ENCODE data around the gene MRGPRX2.

The MRGPRX2 gene

DNA sequence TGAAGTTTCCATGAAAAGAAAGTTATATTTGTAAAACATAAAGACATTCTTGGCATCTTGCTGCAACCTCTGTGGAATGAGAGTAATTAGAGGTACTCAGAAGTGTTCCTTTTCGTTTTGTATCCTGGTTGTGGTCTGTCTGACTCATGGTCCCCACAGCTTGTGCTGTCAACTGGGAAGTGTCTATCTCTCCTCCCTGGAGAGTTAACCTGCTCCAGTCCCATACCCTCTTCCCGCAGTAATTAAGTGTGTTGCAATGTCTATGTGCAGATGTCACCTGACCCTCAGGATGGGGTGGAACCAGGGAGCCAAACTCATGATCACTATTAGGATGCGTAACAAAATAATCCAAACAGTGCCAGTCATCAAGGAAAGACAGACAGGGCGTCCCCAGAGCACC, 33.5 kb upstream of the MRGPRX2 start:
- no peaks in the 10 kb centered on the region for H3K36me3 ChIP-seq

DNA sequence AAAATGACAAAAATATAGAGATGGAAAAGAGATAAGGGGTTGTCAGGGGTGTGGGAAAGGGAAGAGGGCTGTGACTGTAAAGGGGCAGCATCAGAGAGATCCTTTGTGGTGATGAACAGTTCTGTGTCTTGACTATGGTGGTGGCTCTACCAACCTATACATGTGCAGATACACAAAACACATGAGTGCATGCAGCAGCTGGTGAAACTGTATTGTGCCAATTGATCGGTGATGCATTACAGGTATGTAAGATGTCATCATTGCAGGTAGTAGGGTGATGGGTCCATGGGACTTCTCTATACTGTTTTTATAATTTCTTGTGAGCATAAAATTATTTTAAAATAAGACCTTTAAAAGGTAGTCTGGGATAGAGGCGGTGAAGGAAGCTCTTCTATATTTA, 32.3 kb upstream of the MRGPRX2 start:
- TF ChIP-seq Cebpa-rat (IDR thresholded peaks at IDR 0.05), result no peak
- peaks cover 0 to 10% (median 2%) of the 10 kb centered on the region in 10 experiments; a peak in 7 of 20 replicates for H3K4me1 ChIP-seq
- H3K27me3 ChIP-seq, result no peaks in the 10 kb centered on the region
- H3K27ac ChIP-seq, result no peak overlapping the region
- H3K9ac ChIP-seq, result no peak overlapping the region
- H3K4me2 ChIP-seq, result no peak overlapping the region
- H3K9me3 ChIP-seq (replicated peaks in 1 of 11), result 0 out of 22 replicates have a peak, but pooled peaks cover 0 to 7% (median 0%) of the 10 kb centered on the region in 11 experiments
- no peak overlapping the region for H3K4me3 ChIP-seq
- H3K36me3 ChIP-seq, result no peaks in the 10 kb centered on the region
- H4K20me1 ChIP-seq, result no peaks in the 10 kb centered on the region

More for the DNA sequence above, 33.5 kb upstream of the MRGPRX2 start:
- Histone ChIP-seq H3K4me2 (peak overlapping the region in 3 of 11 experiments; percentile 12 to 21 (median 12); a peak in 1 of 22 replicates), H3K9me3 (replicated peaks in 1 of 11) (0 out of 22 replicates have a peak, but pooled peaks cover 0 to 2% (median 0%) of the 10 kb centered on the region in 11 experiments), H3K4me1 (peaks cover 0 to 10% (median 2%) of the 10 kb centered on the region in 10 experiments; a peak in 7 of 20 replicates), H3K27me3 (no peaks in the 10 kb centered on the region), H3K27ac (no peak overlapping the region), H3K9ac (no peak overlapping the region), H3K4me3 (no peak overlapping the region), H4K20me1 (no peaks in the 10 kb centered on the region)
- peak in 1 of 11 experiments; percentile 13; a peak in 1 of 22 replicates for TF ChIP-seq Cebpa-rat (IDR thresholded peaks at IDR 0.05)

DNA sequence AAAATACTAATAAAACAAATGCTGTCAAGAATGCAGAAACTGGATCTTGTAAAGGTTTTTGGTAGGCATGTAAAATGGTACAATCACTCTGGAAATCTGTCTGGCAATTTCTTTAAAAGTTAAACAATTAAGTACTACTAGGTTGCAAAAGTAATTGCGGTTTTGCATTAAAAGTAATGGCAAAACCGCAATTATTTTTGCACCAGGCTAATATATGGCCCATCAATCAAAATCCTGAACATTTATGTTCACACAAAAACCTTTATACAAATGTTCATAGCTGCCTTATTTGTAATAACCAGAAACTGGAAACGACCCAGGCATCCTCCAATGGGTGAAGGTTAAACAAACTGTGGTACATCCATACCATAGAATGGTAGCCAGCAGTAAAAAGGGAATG, 31.8 kb upstream of the MRGPRX2 start:
- H3K4me2 ChIP-seq, result no peak overlapping the region

DNA sequence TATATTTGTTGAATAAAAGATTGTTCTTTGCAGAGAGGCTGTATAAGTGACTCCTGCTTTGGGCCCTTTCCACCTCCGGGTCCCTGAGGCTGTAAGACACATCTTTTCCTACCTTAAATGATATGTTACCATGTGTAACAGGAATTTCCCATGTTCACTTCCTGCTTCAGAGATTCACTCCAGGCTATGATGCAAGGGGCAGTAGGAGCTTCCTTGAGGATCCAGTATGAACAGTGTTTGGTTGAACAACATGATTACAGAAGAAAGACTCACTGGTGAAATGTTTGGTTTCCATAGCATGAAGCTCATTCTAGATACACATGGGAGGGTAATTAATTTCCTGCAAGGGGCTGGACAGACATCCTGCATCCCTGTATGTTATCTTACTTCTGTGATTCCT, 30.8 kb upstream of the MRGPRX2 start:
- no peaks in the 10 kb centered on the region for H3K36me3 ChIP-seq
- H4K20me1 ChIP-seq, result no peaks in the 10 kb centered on the region
- peaks cover 0 to 10% (median 2%) of the 10 kb centered on the region in 10 experiments; a peak in 7 of 20 replicates for H3K4me1 ChIP-seq
- no peaks in the 10 kb centered on the region for H3K27me3 ChIP-seq
- no peak overlapping the region for H3K27ac ChIP-seq
- no peak overlapping the region for H3K4me2 ChIP-seq
- H3K9me3 ChIP-seq (replicated peaks in 1 of 11), result peaks cover 0 to 7% (median 0%) of the 10 kb centered on the region in 11 experiments; a peak in 1 of 22 replicates
- H3K4me3 ChIP-seq, result no peak overlapping the region
- no peak for TF ChIP-seq Cebpa-rat (IDR thresholded peaks at IDR 0.05)
- no peak overlapping the region for H3K9ac ChIP-seq

More for the DNA sequence above, 31.8 kb upstream of the MRGPRX2 start:
- H3K27ac ChIP-seq, result no peak overlapping the region
- no peaks in the 10 kb centered on the region for H3K36me3 ChIP-seq
- H3K4me3 ChIP-seq, result no peak overlapping the region
- H3K27me3 ChIP-seq, result no peaks in the 10 kb centered on the region
- H3K9ac ChIP-seq, result no peak overlapping the region
- TF ChIP-seq Cebpa-rat (IDR thresholded peaks at IDR 0.05), result no peak
- H3K4me1 ChIP-seq, result peaks cover 0 to 10% (median 2%) of the 10 kb centered on the region in 10 experiments; a peak in 7 of 20 replicates
- 0 out of 22 replicates have a peak, but pooled peaks cover 0 to 7% (median 0%) of the 10 kb centered on the region in 11 experiments for H3K9me3 ChIP-seq (replicated peaks in 1 of 11)
- H4K20me1 ChIP-seq, result no peaks in the 10 kb centered on the region

DNA sequence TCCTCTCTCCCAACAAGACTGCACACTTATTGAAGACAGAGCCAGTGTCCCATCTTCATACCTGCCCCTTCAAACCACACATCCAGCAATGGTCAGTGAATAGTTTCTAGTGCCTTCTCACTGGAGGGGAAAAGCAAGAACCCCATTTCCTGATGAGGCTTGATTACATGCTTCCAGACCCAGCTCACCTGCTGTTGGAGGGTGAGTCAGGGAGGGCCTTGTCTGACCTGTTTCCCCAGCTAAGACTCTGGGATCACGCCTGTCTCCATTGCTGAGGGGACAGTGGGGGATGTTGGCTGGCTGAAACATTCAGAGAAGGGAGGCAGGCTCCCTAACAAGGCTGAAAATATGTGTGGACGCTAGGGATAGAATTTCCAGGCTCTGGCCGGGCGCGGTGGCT, 28.9 kb upstream of the MRGPRX2 start:
- Histone ChIP-seq H3K9ac (no peak overlapping the region), H3K4me1 (peaks cover 0 to 10% (median 2%) of the 10 kb centered on the region in 10 experiments; a peak in 7 of 20 replicates), H3K9me3 (replicated peaks in 1 of 11) (peaks cover 0 to 7% (median 0%) of the 10 kb centered on the region in 11 experiments; a peak in 1 of 22 replicates), H3K4me2 (no peak overlapping the region), H3K36me3 (no peaks in the 10 kb centered on the region), H3K27me3 (no peaks in the 10 kb centered on the region), H3K27ac (no peak overlapping the region), H4K20me1 (no peaks in the 10 kb centered on the region), H3K4me3 (no peak overlapping the region)
- TF ChIP-seq Cebpa-rat (IDR thresholded peaks at IDR 0.05), result no peak

DNA sequence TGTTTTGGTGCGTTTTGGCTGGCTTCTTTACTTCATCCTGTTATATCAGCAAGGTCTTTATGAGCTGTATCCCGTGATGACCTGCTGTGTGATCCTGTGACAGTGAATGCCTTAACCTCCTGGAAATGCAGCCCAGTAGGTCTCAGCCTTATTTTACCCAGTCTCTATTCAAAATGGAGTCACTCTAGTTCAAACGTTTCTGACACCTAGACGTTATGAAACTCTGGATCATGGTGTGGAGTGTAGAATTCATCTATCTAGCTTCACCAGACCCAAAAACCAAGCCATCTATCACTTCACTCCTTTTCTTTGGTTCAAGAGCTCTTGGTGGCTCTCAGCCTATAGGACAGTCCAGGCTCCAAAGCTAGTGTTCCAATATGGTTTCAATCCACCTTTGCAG, 28.3 kb upstream of the MRGPRX2 start:
- TF ChIP-seq Cebpa-rat (IDR thresholded peaks at IDR 0.05), result no peak
- no peak overlapping the region for H3K4me2 ChIP-seq
- no peaks in the 10 kb centered on the region for H4K20me1 ChIP-seq
- H3K27me3 ChIP-seq, result no peaks in the 10 kb centered on the region
- H3K4me3 ChIP-seq, result no peak overlapping the region
- H3K36me3 ChIP-seq, result no peaks in the 10 kb centered on the region
- H3K27ac ChIP-seq, result no peak overlapping the region
- peaks cover 0 to 6% (median under 1%) of the 10 kb centered on the region in 10 experiments; a peak in 4 of 20 replicates for H3K4me1 ChIP-seq
- no peak overlapping the region for H3K9ac ChIP-seq
- H3K9me3 ChIP-seq (replicated peaks in 1 of 11), result peaks cover 0 to 7% (median 0%) of the 10 kb centered on the region in 11 experiments; a peak in 1 of 22 replicates

DNA sequence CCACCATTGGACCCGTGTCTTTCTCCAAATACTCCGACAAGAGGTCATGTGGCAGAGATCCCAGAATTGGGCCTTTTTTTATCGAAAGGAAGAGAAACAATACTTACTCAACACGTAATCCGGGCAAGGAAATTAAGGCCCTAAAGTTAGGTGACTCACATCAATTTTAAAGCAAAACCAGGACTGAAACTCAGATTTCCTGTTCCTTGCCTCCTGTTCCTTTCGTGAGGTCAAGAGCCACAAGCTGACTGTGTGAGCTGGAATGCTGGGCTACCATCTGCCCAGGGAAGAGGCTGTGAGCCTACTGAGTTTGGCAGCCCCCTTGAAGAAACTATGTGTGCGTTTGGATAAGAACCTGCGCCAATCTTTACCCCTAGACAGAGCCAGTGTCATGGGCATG, 27.1 kb upstream of the MRGPRX2 start:
- no peak for TF ChIP-seq Cebpa-rat (IDR thresholded peaks at IDR 0.05)
- Histone ChIP-seq H4K20me1 (no peaks in the 10 kb centered on the region), H3K4me3 (no peak overlapping the region), H3K27me3 (no peaks in the 10 kb centered on the region), H3K4me2 (no peak overlapping the region), H3K9me3 (replicated peaks in 1 of 11) (peaks cover 0 to 7% (median 0%) of the 10 kb centered on the region in 11 experiments; a peak in 1 of 22 replicates), H3K4me1 (peaks cover 0 to 6% (median 0%) of the 10 kb centered on the region in 10 experiments; a peak in 1 of 20 replicates), H3K27ac (no peak overlapping the region), H3K36me3 (no peaks in the 10 kb centered on the region), H3K9ac (no peak overlapping the region)

DNA sequence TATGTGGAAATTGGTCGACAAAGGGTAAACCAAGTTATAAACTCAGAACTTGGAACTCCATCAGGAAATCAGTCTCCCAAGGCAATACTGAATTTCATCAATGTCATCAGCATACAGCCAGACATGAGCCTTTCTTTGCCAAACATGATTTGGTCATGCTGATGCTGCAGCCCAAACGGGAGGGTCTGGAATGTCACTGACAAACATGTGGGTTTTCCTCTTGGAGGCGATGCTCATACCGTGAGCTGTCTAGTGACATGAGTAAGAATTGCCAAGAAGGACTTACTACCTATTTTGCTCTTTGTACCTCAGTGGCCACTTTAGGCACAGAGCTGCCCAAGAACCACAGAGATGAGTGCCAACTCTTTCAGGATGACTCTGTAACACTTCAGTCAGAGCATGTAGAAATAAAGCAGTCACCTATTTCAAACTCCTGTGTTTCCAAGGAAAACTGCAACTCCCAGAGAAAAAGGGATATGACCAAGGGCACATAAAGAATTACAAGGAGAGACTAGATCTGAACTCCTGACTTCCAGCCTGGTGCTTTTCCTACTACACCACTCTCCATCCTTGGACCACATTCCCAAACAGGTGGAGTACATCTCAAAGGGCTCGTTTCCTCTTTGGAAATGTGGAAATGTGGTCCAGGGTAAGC, 24.3 kb upstream of the MRGPRX2 start:
- Histone ChIP-seq H3K4me2 (no peak overlapping the region), H3K27me3 (no peaks in the 10 kb centered on the region), H3K4me1 (no peaks in the 10 kb centered on the region), H3K4me3 (no peak overlapping the region), H3K9ac (no peak overlapping the region), H3K9me3 (replicated peaks in 1 of 11) (peaks cover 0 to 7% (median 0%) of the 10 kb centered on the region in 11 experiments; a peak in 1 of 22 replicates), H3K27ac (no peak overlapping the region), H3K36me3 (no peaks in the 10 kb centered on the region), H4K20me1 (no peaks in the 10 kb centered on the region)
- TF ChIP-seq Cebpa-rat (IDR thresholded peaks at IDR 0.05), result no peak

DNA sequence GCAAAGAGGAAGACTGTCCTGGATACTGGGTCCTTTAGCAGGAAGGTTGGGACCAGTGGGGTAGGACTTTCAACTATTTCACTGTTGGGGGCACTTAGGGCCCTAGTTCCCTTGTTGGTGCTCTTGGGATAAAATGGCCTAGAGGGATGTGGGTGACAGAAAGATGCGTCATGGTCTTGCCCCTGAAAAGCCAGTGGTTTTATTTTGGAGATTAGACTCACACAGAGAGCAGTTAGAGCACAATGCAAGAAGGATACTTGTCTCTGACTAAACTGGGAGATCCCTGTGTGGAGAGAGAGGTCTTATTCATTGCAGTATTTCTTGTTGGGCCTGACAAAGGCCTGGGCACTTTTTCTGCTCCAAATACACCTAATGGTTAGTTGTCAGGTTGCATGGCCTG, 22.6 kb upstream of the MRGPRX2 start:
- Histone ChIP-seq H3K36me3 (no peaks in the 10 kb centered on the region), H3K27me3 (no peaks in the 10 kb centered on the region), H4K20me1 (no peaks in the 10 kb centered on the region), H3K4me1 (no peaks in the 10 kb centered on the region), H3K4me2 (no peak overlapping the region), H3K9ac (no peak overlapping the region), H3K27ac (no peak overlapping the region), H3K9me3 (replicated peaks in 1 of 11) (peaks cover 0 to 6% (median 0%) of the 10 kb centered on the region in 11 experiments; a peak in 1 of 22 replicates), H3K4me3 (no peak overlapping the region)
- TF ChIP-seq Cebpa-rat (IDR thresholded peaks at IDR 0.05), result no peak

All from BLaER1 treated with 17β-estradiol and CSF1 and Interleukin-3, amounts not matched to agents 10 nM and 100 nM (cell line).